Keratinocyte (primary cell): ENCODE measurements around the gene LUZP1. TPM values are rescaled to one million over a fixed set of nuclear protein-coding genes. Genes with fewer than 3 reads are reported as not detected.

Source experiments
- DNase-seq: peaks from one replicate; pipeline ENCODE4 v3.0.0-alpha.2; 2011; ENCODE audit warnings: low read depth, missing footprints, low spot score
- FAIRE-seq: peaks from 2 replicates; lab custom pipeline; 2011; peaks lifted over from hg19 to GRCh38; lab: Jason Lieb, UNC
- H2AFZ ChIP-seq: 2 replicates; pipeline ENCODE4 v1.6.0; 2012; ENCODE audit warnings: low read length, control low read depth, inconsistent platforms; ENCODE audit not compliant: control insufficient read depth
- H3K27ac ChIP-seq: 2 replicates; pipeline ENCODE4 v1.5.1; 2011; ENCODE audit warnings: low read length; ENCODE audit not compliant: control insufficient read depth, insufficient read depth
- H3K27me3 ChIP-seq: 3 replicates; pipeline ENCODE4 v1.6.0; 2011; ENCODE audit warnings: low read length; ENCODE audit not compliant: control insufficient read depth, insufficient read depth; ENCODE audit errors: extremely low read depth
- H3K36me3 ChIP-seq, 2 experiments: 2 replicates in 1 of 2; 3 replicates in 1 of 2; pipeline ENCODE4 v1.5.1; 2011; ENCODE audit warnings: low read length in 2 of 2, mild to moderate bottlenecking in 1 of 2; ENCODE audit not compliant: control insufficient read depth in 2 of 2, insufficient read depth in 2 of 2; ENCODE audit errors: extremely low read depth in 1 of 2
- H3K4me1 ChIP-seq: 3 replicates; pipeline ENCODE4 v1.5.1; 2011; ENCODE audit warnings: low read length; ENCODE audit not compliant: control insufficient read depth, insufficient read depth; ENCODE audit errors: extremely low read depth
- H3K4me2 ChIP-seq: 3 replicates; pipeline ENCODE4 v1.6.0; 2011; ENCODE audit warnings: low read depth, low read length; ENCODE audit not compliant: control insufficient read depth, insufficient read depth; ENCODE audit errors: extremely low read depth
- H3K4me3 ChIP-seq, 3 experiments: fragments of 200-600 bp in 1 of 3; sonication (generic) in 1 of 3; 2 replicates in 2 of 3; 3 replicates in 1 of 3; pipeline ENCODE4 v1.5.1; 2011 to 2016; ENCODE audit warnings: low read length in 3 of 3, mild to moderate bottlenecking in 3 of 3, control low read depth in 2 of 3, inconsistent platforms in 1 of 3, low read depth in 1 of 3, mixed read lengths in 1 of 3, mixed run types in 1 of 3, moderate library complexity in 1 of 3; ENCODE audit not compliant: control insufficient read depth in 2 of 3, insufficient read depth in 2 of 3; ENCODE audit errors: extremely low read depth in 1 of 3
- H3K79me2 ChIP-seq: 2 replicates; pipeline ENCODE4 v1.6.0; 2012; ENCODE audit warnings: low read length; ENCODE audit not compliant: control insufficient read depth, insufficient read depth
- H3K9ac ChIP-seq: 3 replicates; pipeline ENCODE4 v1.6.0; 2011; ENCODE audit warnings: low read length; ENCODE audit not compliant: control insufficient read depth, insufficient read depth; ENCODE audit errors: extremely low read depth
- H3K9me1 ChIP-seq: 3 replicates; pipeline ENCODE4 v1.6.0; 2011; ENCODE audit warnings: low read length; ENCODE audit not compliant: control insufficient read depth, insufficient read depth; ENCODE audit errors: extremely low read depth
- H3K9me3 ChIP-seq: 2 replicates; pipeline ENCODE4 v1.5.1; 2012; ENCODE audit warnings: low read depth, low read length; ENCODE audit not compliant: control insufficient read depth
- H4K20me1 ChIP-seq: 3 replicates; pipeline ENCODE4 v1.6.0; 2011; ENCODE audit warnings: low read length; ENCODE audit not compliant: control insufficient read depth, insufficient read depth; ENCODE audit errors: extremely low read depth
- CTCF ChIP-seq, 3 experiments: IDR thresholded peaks in 1 of 3; conservative IDR thresholded peaks in 1 of 3; optimal IDR thresholded peaks in 1 of 3; 2 replicates in 2 of 3; 3 replicates in 1 of 3; pipeline versions ENCODE3 to v1.5.1; 2011; ENCODE audit warnings: low read length in 3 of 3, mild to moderate bottlenecking in 3 of 3, moderate library complexity in 2 of 3, control low read depth in 1 of 3, inconsistent platforms in 1 of 3; ENCODE audit not compliant: insufficient read depth in 2 of 3; ENCODE audit errors: extremely low read depth in 1 of 3
- EZH2 ChIP-seq: IDR thresholded peaks from one replicate; pipeline ENCODE4 v1.6.1; 2012; ENCODE audit warnings: inconsistent platforms, mild to moderate bottlenecking, low read length, moderate library complexity
- dilution Hi-C: fragments of 300-500 bp; cut with MboI; formaldehyde crosslinking; loops from one replicate; pipeline ENCODE4 v1.7.0; 2020; ENCODE audit warnings: low sequenced_read_pairs; ENCODE audit not compliant: extremely low pct_ligation_motif_present
- polyA plus RNA-seq, 5 experiments: library from polyadenylated mRNA; depleted of rRNA in 3 of 5; stranded (reverse) in 3 of 5; stranded (forward) in 1 of 5; unstranded in 1 of 5; fragments of >200 nt; gene quantifications; 1 replicate in 1 of 5; 2 replicates in 3 of 5; 3 replicates in 1 of 5; pipeline versions ENCODE4 v1.2.1 to v1.2.3, GENCODE V29; 2011 to 2012; ENCODE audit warnings: missing spikeins in 2 of 5, low read depth in 1 of 5, low replicate concordance in 1 of 5

Gene LUZP1
- polyA plus RNA-seq, 1 donor (not counting 4 experiments of a cell fraction or from before 2014, with no cell fraction given) = 52.5 TPM

- TF ChIP-seq CTCF (optimal IDR thresholded peaks at IDR 0.05 in 1 of 3, IDR thresholded peaks at IDR 0.05 in 1 of 3, conservative IDR thresholded peaks at IDR 0.05 in 1 of 3; ENCODE audit: extremely low read depth in 1 of 3, insufficient read depth in 2 of 3, low read length in 3 of 3) (no peak), EZH2 (no peak)
- Histone ChIP-seq H3K9me1 (no peaks in the 10 kb centered on the region), H3K9me3 (no peaks in the 10 kb centered on the region), H3K4me3 (no peak overlapping the region), H3K36me3 (peaks cover 11 to 30% of the 10 kb centered on the region in 2 experiments), H3K27ac (no peak overlapping the region), H3K4me1 (peaks cover 1% of the 10 kb centered on the region), H3K27me3 (no peaks in the 10 kb centered on the region), H2AFZ (no peak overlapping the region), H3K79me2 (no peaks in the 10 kb centered on the region), H3K4me2 (no peak overlapping the region), H4K20me1 (no peaks in the 10 kb centered on the region), H3K9ac (no peak overlapping the region)
- dilution Hi-C loops = no loop called here
- no peak for FAIRE-seq
- DNase-seq = no peak
These were observed 94.6 kb downstream of the LUZP1 start for GRCh38 chr1:23074012-23074411.

- no peaks in the 10 kb centered on the region for H3K79me2 ChIP-seq
- DNase-seq = no peak
- no peaks in the 10 kb centered on the region for H3K27me3 ChIP-seq
- H3K36me3 ChIP-seq = peaks cover 11 to 15% of the 10 kb centered on the region in 2 experiments
- dilution Hi-C loops = loop anchor here (10.0 kb wide), 1 partner anchor 85 kb away; no protein-coding TSS in a partner anchor
- H3K27ac ChIP-seq = no peak overlapping the region
- no peaks in the 10 kb centered on the region for H4K20me1 ChIP-seq
- no peaks in the 10 kb centered on the region for H3K4me1 ChIP-seq
- no peak overlapping the region for H3K9ac ChIP-seq
- FAIRE-seq = no peak
- no peak overlapping the region for H3K4me2 ChIP-seq
- no peak for TF ChIP-seq EZH2
- TF ChIP-seq CTCF (optimal IDR thresholded peaks at IDR 0.05 in 1 of 3, IDR thresholded peaks at IDR 0.05 in 1 of 3, conservative IDR thresholded peaks at IDR 0.05 in 1 of 3; ENCODE audit: extremely low read depth in 1 of 3, insufficient read depth in 2 of 3, low read length in 3 of 3) = no peak
- H2AFZ ChIP-seq = no peak overlapping the region
- H3K9me1 ChIP-seq = no peaks in the 10 kb centered on the region
- no peak overlapping the region for H3K4me3 ChIP-seq
- H3K9me3 ChIP-seq = no peaks in the 10 kb centered on the region
These were observed 99.0 kb downstream of the LUZP1 start for GRCh38 chr1:23069675-23070074.
